PC-9 (cell line): Measurements from ENCODE around the gene ZNHIT1.

Experiments used
- CTCF ChIP-seq: fragments of 200-600 bp; sonication (generic); conservative IDR thresholded peaks from 2 replicates; pipeline ENCODE4 v1.6.1; 2017; ENCODE audit warnings: mixed run types, antibody characterized with exemption, mild to moderate bottlenecking, moderate library complexity
- EZH2 ChIP-seq: fragments of 200-600 bp; sonication (generic); IDR thresholded peaks from 2 replicates; pipeline ENCODE4 v1.8.0; 2017; ENCODE audit warnings: antibody characterized with exemption, low read depth

DNA sequence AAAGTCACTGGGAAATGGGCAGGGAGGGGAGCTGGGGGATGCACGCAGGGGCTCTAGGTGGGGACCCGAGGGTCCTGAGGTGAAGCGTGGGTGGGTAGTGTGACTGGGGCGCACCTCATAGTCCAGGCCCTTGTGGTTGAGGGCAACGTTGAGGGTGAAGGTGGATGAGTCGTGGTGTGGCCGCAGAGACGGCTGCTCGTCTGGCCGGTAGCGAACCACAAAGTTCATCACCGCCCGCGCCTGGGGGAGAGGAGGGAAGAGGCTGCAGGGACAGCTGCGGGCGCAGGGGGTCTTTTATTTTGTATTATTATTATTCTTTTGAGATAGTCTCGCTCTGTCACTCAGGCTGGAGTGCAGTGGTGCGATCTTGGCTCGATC is 11.3 kb upstream of the ZNHIT1 start:
- TF ChIP-seq CTCF (no peak), EZH2 (no peak)
